ENCODE measurements around the gene AP1G2.

Gene AP1G2

GRCh38 chr14:23565626-23566025, 2.0 kb downstream of the AP1G2 start:
- no peak overlapping the region for H3K27ac Mint-ChIP-seq (ENCODE audit: low read depth)
- no peaks in the 10 kb centered on the region for H3K9me3 Mint-ChIP-seq
- peak overlapping the region; percentile 18 for H3K4me3 Mint-ChIP-seq
- H3K27me3 Mint-ChIP-seq = no peaks in the 10 kb centered on the region
- H3K36me3 Mint-ChIP-seq (ENCODE audit: insufficient read depth) = peaks cover 25% of the 10 kb centered on the region
- H3K4me1 Mint-ChIP-seq = peaks cover 37% of the 10 kb centered on the region
- no peak for DNase-seq (ENCODE audit: low spot score in 2 of 2)
- ATAC-seq (replicated peaks; ENCODE audit: extremely low read depth, poor library complexity, severe bottlenecking) = no peak

DNA sequence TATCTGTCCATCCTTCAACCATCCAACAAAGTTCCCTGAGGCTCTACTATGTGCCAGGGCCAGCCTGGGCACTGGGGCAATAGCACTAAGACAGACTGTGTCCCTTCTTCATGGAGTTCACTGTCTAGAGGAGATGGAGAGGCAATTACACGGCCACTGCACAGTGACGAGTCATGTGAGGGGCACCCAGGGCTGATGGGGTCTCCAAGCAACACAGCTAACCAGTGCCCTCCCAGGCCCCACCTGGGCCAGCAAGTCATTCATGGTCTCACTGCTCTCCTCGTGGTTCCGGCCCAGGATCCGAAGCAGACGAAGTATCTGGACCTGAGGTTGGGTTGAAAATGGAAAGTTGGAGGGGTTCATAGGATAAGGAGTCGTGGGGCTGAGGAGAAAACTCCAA, 2.7 kb downstream of the AP1G2 start:
- no peaks in the 10 kb centered on the region for H3K27me3 Mint-ChIP-seq
- peaks cover 28% of the 10 kb centered on the region for H3K36me3 Mint-ChIP-seq (ENCODE audit: insufficient read depth)
- peaks cover 42% of the 10 kb centered on the region for H3K4me1 Mint-ChIP-seq
- ATAC-seq (replicated peaks; ENCODE audit: extremely low read depth, poor library complexity, severe bottlenecking) (no peak), DNase-seq (ENCODE audit: low spot score in 2 of 2) (no peak)
- peak overlapping the region; percentile 67 for H3K27ac Mint-ChIP-seq (ENCODE audit: low read depth)
- no peaks in the 10 kb centered on the region for H3K9me3 Mint-ChIP-seq
- no peak overlapping the region for H3K4me3 Mint-ChIP-seq

GRCh38 chr14:23564181-23564812, 3.3 kb downstream of the AP1G2 start:
- Mint-ChIP-seq H3K4me1 (peaks cover 46% of the 10 kb centered on the region), H3K36me3 (ENCODE audit: insufficient read depth) (peaks cover 28% of the 10 kb centered on the region), H3K9me3 (no peaks in the 10 kb centered on the region), H3K27me3 (no peaks in the 10 kb centered on the region), H3K27ac (ENCODE audit: low read depth) (no peak overlapping the region), H3K4me3 (no peak overlapping the region)
- no peak for ATAC-seq (replicated peaks; ENCODE audit: extremely low read depth, poor library complexity, severe bottlenecking)
- no peak for DNase-seq (ENCODE audit: low spot score in 2 of 2)

- ATAC-seq (replicated peaks; ENCODE audit: extremely low read depth, poor library complexity, severe bottlenecking) (no peak), DNase-seq (ENCODE audit: low spot score in 2 of 2) (no peak)
- H3K36me3 Mint-ChIP-seq (ENCODE audit: insufficient read depth) = peaks cover 27% of the 10 kb centered on the region
- peaks cover 45% of the 10 kb centered on the region for H3K4me1 Mint-ChIP-seq
- no peak overlapping the region for H3K4me3 Mint-ChIP-seq
- no peaks in the 10 kb centered on the region for H3K27me3 Mint-ChIP-seq
- no peaks in the 10 kb centered on the region for H3K9me3 Mint-ChIP-seq
- H3K27ac Mint-ChIP-seq (ENCODE audit: low read depth) = peak overlapping the region; percentile 41
These were observed 4.0 kb downstream of the AP1G2 start for GRCh38 chr14:23563473-23564180.

- ATAC-seq (replicated peaks; ENCODE audit: extremely low read depth, poor library complexity, severe bottlenecking) (no peak), DNase-seq (ENCODE audit: low spot score in 2 of 2) (peak; percentile 27 to 41)
- Mint-ChIP-seq H3K4me3 (no peak overlapping the region), H3K9me3 (no peaks in the 10 kb centered on the region), H3K36me3 (ENCODE audit: insufficient read depth) (peaks cover 26% of the 10 kb centered on the region), H3K27me3 (no peaks in the 10 kb centered on the region), H3K4me1 (peaks cover 38% of the 10 kb centered on the region), H3K27ac (ENCODE audit: low read depth) (peak overlapping the region; percentile 41)
These were observed 4.6 kb downstream of the AP1G2 start for GRCh38 chr14:23562822-23563472.

DNA sequence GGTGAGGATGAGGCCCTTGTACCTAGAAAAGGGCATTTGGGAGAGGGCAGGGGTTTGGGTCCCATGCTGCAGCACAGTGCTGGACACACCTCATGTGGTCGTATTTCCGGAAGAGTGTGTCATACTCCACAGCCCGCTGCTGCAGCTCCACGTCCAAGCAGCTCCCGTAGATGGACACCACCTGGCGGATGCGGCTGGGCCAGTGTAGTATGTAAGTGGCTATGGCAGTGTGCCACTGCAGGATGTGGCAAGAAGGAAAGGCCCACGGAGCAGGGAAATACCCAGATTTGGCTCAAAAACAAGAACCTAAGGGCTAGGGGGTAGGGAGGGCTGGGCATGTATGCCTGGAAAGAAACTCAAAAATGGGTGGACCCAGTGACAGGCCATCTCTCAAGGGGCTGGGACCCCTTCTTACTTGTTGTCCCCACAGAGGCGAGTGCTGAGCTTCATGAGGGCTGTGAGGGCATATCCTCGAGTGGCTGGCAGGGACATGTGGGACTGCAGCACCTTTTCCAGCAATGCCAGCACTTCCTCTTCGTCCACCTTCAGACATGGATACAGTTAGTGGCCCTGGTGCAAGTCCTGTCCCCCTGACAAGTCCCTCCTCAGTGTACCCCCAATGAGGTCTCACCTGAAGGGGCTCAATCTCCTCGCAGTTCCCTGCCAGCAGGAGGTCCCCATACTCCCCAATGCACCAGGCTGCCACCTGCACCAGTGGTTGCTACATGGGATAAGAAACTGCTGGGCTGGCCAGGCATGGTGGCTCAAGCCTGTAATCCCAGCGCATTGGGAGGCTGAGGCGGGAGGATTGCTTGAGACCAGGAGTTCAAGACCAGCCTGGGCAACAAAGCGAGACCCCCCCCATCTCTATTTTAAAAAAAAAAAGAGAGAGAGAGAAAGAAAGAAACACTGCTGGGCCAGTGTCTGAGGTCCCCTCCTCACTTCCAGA, 5.4 kb downstream of the AP1G2 start:
- H3K9me3 Mint-ChIP-seq = no peaks in the 10 kb centered on the region
- H3K4me1 Mint-ChIP-seq = peaks cover 38% of the 10 kb centered on the region
- DNase-seq (ENCODE audit: low spot score in 2 of 2) (no peak), ATAC-seq (replicated peaks; ENCODE audit: extremely low read depth, poor library complexity, severe bottlenecking) (no peak)
- no peaks in the 10 kb centered on the region for H3K27me3 Mint-ChIP-seq
- no peak overlapping the region for H3K4me3 Mint-ChIP-seq
- peak overlapping the region; percentile 41 for H3K27ac Mint-ChIP-seq (ENCODE audit: low read depth)
- peaks cover 24% of the 10 kb centered on the region for H3K36me3 Mint-ChIP-seq (ENCODE audit: insufficient read depth)

GRCh38 chr14:23561259-23561658, 6.3 kb downstream of the AP1G2 start:
- Mint-ChIP-seq H3K9me3 (no peaks in the 10 kb centered on the region), H3K27ac (ENCODE audit: low read depth) (no peak overlapping the region), H3K4me1 (peaks cover 40% of the 10 kb centered on the region), H3K27me3 (no peaks in the 10 kb centered on the region), H3K36me3 (ENCODE audit: insufficient read depth) (peaks cover 23% of the 10 kb centered on the region), H3K4me3 (no peak overlapping the region)
- ATAC-seq (replicated peaks; ENCODE audit: extremely low read depth, poor library complexity, severe bottlenecking) (no peak), DNase-seq (ENCODE audit: low spot score in 2 of 2) (no peak)

GRCh38 chr14:23559926-23560520, 7.6 kb downstream of the AP1G2 start:
- ATAC-seq (replicated peaks; ENCODE audit: extremely low read depth, poor library complexity, severe bottlenecking) = no peak
- DNase-seq (ENCODE audit: low spot score in 2 of 2) = no peak
- Mint-ChIP-seq H3K27me3 (no peaks in the 10 kb centered on the region), H3K4me1 (peaks cover 49% of the 10 kb centered on the region), H3K36me3 (ENCODE audit: insufficient read depth) (peaks cover 29% of the 10 kb centered on the region), H3K9me3 (no peaks in the 10 kb centered on the region), H3K27ac (ENCODE audit: low read depth) (no peak overlapping the region), H3K4me3 (no peak overlapping the region)

GRCh38 chr14:23559010-23559925, 8.3 kb downstream of the AP1G2 start:
- DNase-seq (ENCODE audit: low spot score in 2 of 2) (peak; percentile 31 to 52), ATAC-seq (replicated peaks; ENCODE audit: extremely low read depth, poor library complexity, severe bottlenecking) (no peak)
- Mint-ChIP-seq H3K27me3 (no peaks in the 10 kb centered on the region), H3K9me3 (no peaks in the 10 kb centered on the region), H3K4me1 (peaks cover 47% of the 10 kb centered on the region), H3K4me3 (no peak overlapping the region), H3K36me3 (ENCODE audit: insufficient read depth) (peaks cover 27% of the 10 kb centered on the region), H3K27ac (ENCODE audit: low read depth) (no peak overlapping the region)

GRCh38 chr14:23558346-23559009, 9.1 kb downstream of the AP1G2 start:
- Mint-ChIP-seq H3K36me3 (ENCODE audit: insufficient read depth) (peaks cover 25% of the 10 kb centered on the region), H3K4me1 (peaks cover 42% of the 10 kb centered on the region), H3K9me3 (no peaks in the 10 kb centered on the region), H3K27ac (ENCODE audit: low read depth) (no peak overlapping the region), H3K4me3 (no peak overlapping the region), H3K27me3 (no peaks in the 10 kb centered on the region)
- ATAC-seq (replicated peaks; ENCODE audit: extremely low read depth, poor library complexity, severe bottlenecking) (no peak), DNase-seq (ENCODE audit: low spot score in 2 of 2) (no peak)

- H3K27ac Mint-ChIP-seq (ENCODE audit: low read depth) = peak overlapping the region; percentile 91
- ATAC-seq (replicated peaks; ENCODE audit: extremely low read depth, poor library complexity, severe bottlenecking) (no peak), DNase-seq (ENCODE audit: low spot score in 2 of 2) (no peak)
- H3K4me3 Mint-ChIP-seq = peak overlapping the region; percentile 59
- peaks cover 22% of the 10 kb centered on the region for H3K36me3 Mint-ChIP-seq (ENCODE audit: insufficient read depth)
- no peaks in the 10 kb centered on the region for H3K9me3 Mint-ChIP-seq
- no peaks in the 10 kb centered on the region for H3K27me3 Mint-ChIP-seq
- H3K4me1 Mint-ChIP-seq = peaks cover 42% of the 10 kb centered on the region
These were observed 9.6 kb downstream of the AP1G2 start for GRCh38 chr14:23557946-23558345.

Data from central memory CD8-positive, alpha-beta T cell (primary cell).